ENCODE results near the gene PRLH.

The PRLH gene

GRCh38 chr2:237552908-237553307 is 13.5 kb upstream of the PRLH start:
- in situ Hi-C loops (cut with MboI; ENCODE audit: low sequenced_read_pairs, unreplicated experiment): no loop called here
- no peak for TF ChIP-seq CTCF (IDR thresholded peaks at IDR 0.05; ENCODE audit: borderline replicate concordance, control extremely low read depth, extremely low read depth, insufficient read depth, missing control alignments)
- no peak for DNase-seq (ENCODE audit: low spot score)

- in situ Hi-C loops (cut with MboI; ENCODE audit: low sequenced_read_pairs, unreplicated experiment): no loop called here
- no peak for TF ChIP-seq CTCF (IDR thresholded peaks at IDR 0.05; ENCODE audit: borderline replicate concordance, control extremely low read depth, extremely low read depth, insufficient read depth, missing control alignments)
- DNase-seq (ENCODE audit: low spot score): no peak
These were observed 12.4 kb upstream of the PRLH start for GRCh38 chr2:237553948-237554347.

- in situ Hi-C loops (cut with MboI; ENCODE audit: low sequenced_read_pairs, unreplicated experiment): no loop called here
- TF ChIP-seq CTCF (IDR thresholded peaks at IDR 0.05; ENCODE audit: borderline replicate concordance, control extremely low read depth, extremely low read depth, insufficient read depth, missing control alignments): no peak
- no peak for DNase-seq (ENCODE audit: low spot score)
These were observed 10.8 kb upstream of the PRLH start for GRCh38 chr2:237555560-237555959.

- TF ChIP-seq CTCF (IDR thresholded peaks at IDR 0.05; ENCODE audit: borderline replicate concordance, control extremely low read depth, extremely low read depth, insufficient read depth, missing control alignments): no peak
- in situ Hi-C loops (cut with MboI; ENCODE audit: low sequenced_read_pairs, unreplicated experiment): no loop called here
- peak; percentile 73 for DNase-seq (ENCODE audit: low spot score)
These were observed 9.4 kb upstream of the PRLH start for GRCh38 chr2:237556773-237557632.

GRCh38 chr2:237557633-237558015 is 8.8 kb upstream of the PRLH start:
- in situ Hi-C loops (cut with MboI; ENCODE audit: low sequenced_read_pairs, unreplicated experiment): no loop called here
- no peak for TF ChIP-seq CTCF (IDR thresholded peaks at IDR 0.05; ENCODE audit: borderline replicate concordance, control extremely low read depth, extremely low read depth, insufficient read depth, missing control alignments)
- no peak for DNase-seq (ENCODE audit: low spot score)

- no peak for DNase-seq (ENCODE audit: low spot score)
- no peak for TF ChIP-seq CTCF (IDR thresholded peaks at IDR 0.05; ENCODE audit: borderline replicate concordance, control extremely low read depth, extremely low read depth, insufficient read depth, missing control alignments)
- in situ Hi-C loops (cut with MboI; ENCODE audit: low sequenced_read_pairs, unreplicated experiment): no loop called here
These were observed 7.3 kb upstream of the PRLH start for GRCh38 chr2:237558961-237559641.

Measured in GM13976 (cell line).